RWPE2 (cell line): Measurements from ENCODE around the gene CCDC86.

Source experiments
- ATAC-seq: fragments of 200-7000 bp; cut with Tn5 transposase; 3 replicates; pipeline ENCODE4 v1.9.1; 2021; ENCODE audit warnings: low read depth
- DNase-seq: peaks from one replicate; pipeline ENCODE4 v3.0.0-alpha.2; 2020; ENCODE audit warnings: low spot score
- H3K27ac ChIP-seq: fragments of 450-650 bp; 2 replicates; pipeline ENCODE4 v1.5.1; 2017; ENCODE audit warnings: mild to moderate bottlenecking; ENCODE audit not compliant: poor library complexity, severe bottlenecking
- H3K27me3 ChIP-seq: fragments of 250-450 bp; sonication (Bioruptor Pico); 2 replicates; pipeline ENCODE4 v1.5.1; 2021; ENCODE audit warnings: mild to moderate bottlenecking, moderate library complexity; ENCODE audit not compliant: insufficient read depth, poor library complexity, severe bottlenecking
- H3K36me3 ChIP-seq: fragments of 250-450 bp; sonication (Bioruptor Pico); 2 replicates; pipeline ENCODE4 v1.5.1; 2020; ENCODE audit warnings: low read depth, mild to moderate bottlenecking, moderate library complexity
- H3K4me1 ChIP-seq: fragments of 250-450 bp; sonication (Bioruptor Pico); 2 replicates; pipeline ENCODE4 v1.5.1; 2021; ENCODE audit warnings: mild to moderate bottlenecking, moderate library complexity; ENCODE audit not compliant: insufficient read depth, poor library complexity, severe bottlenecking
- H3K4me3 ChIP-seq: fragments of 250-450 bp; sonication (Bioruptor Pico); 2 replicates; pipeline ENCODE4 v1.5.1; 2021; ENCODE audit warnings: mild to moderate bottlenecking, moderate library complexity; ENCODE audit not compliant: severe bottlenecking
- H3K9me3 ChIP-seq: fragments of 250-450 bp; sonication (Bioruptor Pico); 2 replicates; pipeline ENCODE4 v1.5.1; 2021; ENCODE audit warnings: mild to moderate bottlenecking, moderate library complexity; ENCODE audit not compliant: severe bottlenecking
- CTCF ChIP-seq: fragments of 450-650 bp; IDR thresholded peaks from one replicate; pipeline ENCODE4 v1.5.1; 2017; ENCODE audit warnings: mild to moderate bottlenecking, moderate library complexity; ENCODE audit not compliant: poor library complexity, severe bottlenecking

CCDC86 gene

GRCh38 chr11:60899977-60900376, 58.1 kb downstream of the CCDC86 start:
- DNase-seq (no peak), ATAC-seq (no peak)
- H3K27me3 ChIP-seq: no peaks in the 10 kb centered on the region
- no peaks in the 10 kb centered on the region for H3K9me3 ChIP-seq
- no peak overlapping the region for H3K4me3 ChIP-seq
- peaks cover 97% of the 10 kb centered on the region for H3K36me3 ChIP-seq
- no peak overlapping the region for H3K27ac ChIP-seq
- no peak for TF ChIP-seq CTCF
- peaks cover 5% of the 10 kb centered on the region for H3K4me1 ChIP-seq
